Activated T-helper 1 cell treated with Interleukin-2 at 50 U/mL for 16 hours (primary cell): Measurements from ENCODE around the gene SPECC1L.

ENCODE experiments used
- DNase-seq: peaks from one replicate; pipeline ENCODE4 v3.0.0-alpha.2; 2020; ENCODE audit warnings: low read depth

The SPECC1L gene

GRCh38 chr22:24442352-24442744 is 171.7 kb downstream of the SPECC1L start:
- no peak for DNase-seq

- no peak for DNase-seq
Measured at GRCh38 chr22:24443668-24444067, 173.0 kb downstream of the SPECC1L start.

- no peak for DNase-seq
Measured at GRCh38 chr22:24444251-24444650, 173.6 kb downstream of the SPECC1L start.

- DNase-seq: no peak
Measured at GRCh38 chr22:24444729-24445466, 174.3 kb downstream of the SPECC1L start.

GRCh38 chr22:24445481-24446259 is 175.0 kb downstream of the SPECC1L start:
- no peak for DNase-seq

- no peak for DNase-seq
Measured at GRCh38 chr22:24446260-24446611, 175.6 kb downstream of the SPECC1L start.

- no peak for DNase-seq
Measured at GRCh38 chr22:24450610-24451009, 180.0 kb downstream of the SPECC1L start.

GRCh38 chr22:24451162-24451561 is 180.5 kb downstream of the SPECC1L start:
- DNase-seq: no peak

- no peak for DNase-seq
Measured at GRCh38 chr22:24453853-24454252, 183.2 kb downstream of the SPECC1L start.

GRCh38 chr22:24455039-24455438 is 184.4 kb downstream of the SPECC1L start:
- no peak for DNase-seq

GRCh38 chr22:24455751-24456426 is 185.3 kb downstream of the SPECC1L start:
- DNase-seq: no peak

GRCh38 chr22:24457894-24458420 is 187.3 kb downstream of the SPECC1L start:
- no peak for DNase-seq

- DNase-seq: no peak
Measured at GRCh38 chr22:24459911-24460310, 189.3 kb downstream of the SPECC1L start.

GRCh38 chr22:24460418-24461089 is 189.9 kb downstream of the SPECC1L start:
- DNase-seq: no peak

- DNase-seq: no peak
Measured at GRCh38 chr22:24463071-24463760, 192.6 kb downstream of the SPECC1L start.

- no peak for DNase-seq
Measured at GRCh38 chr22:24465566-24465965, 194.9 kb downstream of the SPECC1L start.

- DNase-seq: no peak
Measured at GRCh38 chr22:24465975-24466374, 195.3 kb downstream of the SPECC1L start.

- DNase-seq: no peak
Measured at GRCh38 chr22:24466716-24467328, 196.2 kb downstream of the SPECC1L start.

GRCh38 chr22:24467340-24467739 is 196.7 kb downstream of the SPECC1L start:
- no peak for DNase-seq
